Skin epidermis (tissue), 12 donors: ENCODE results near the gene ATP2B2.

Experiments
- H3K27ac ChIP-seq, 21 experiments: fragments of 200-600 bp; sonication (generic) in 11 of 21; one replicate each; pipeline ENCODE4 v1.5.0; 2020; ENCODE audit warnings: mild to moderate bottlenecking in 3 of 21, inconsistent platforms in 2 of 21, moderate library complexity in 2 of 21
- H3K4me3 ChIP-seq, 7 experiments: fragments of 200-600 bp; sonication (generic) in 2 of 7; one replicate each; pipeline ENCODE4 v1.5.0; 2020; ENCODE audit warnings: inconsistent platforms in 2 of 7, mild to moderate bottlenecking in 2 of 7, moderate library complexity in 1 of 7

ATP2B2 gene

GRCh38 chr3:10330319-10330718 lies 175.1 kb downstream of the ATP2B2 start:
- no peak overlapping the region for H3K4me3 ChIP-seq
- no peak overlapping the region for H3K27ac ChIP-seq

GRCh38 chr3:10329495-10330015 lies 175.8 kb downstream of the ATP2B2 start:
- Histone ChIP-seq H3K4me3 (no peak overlapping the region), H3K27ac (no peak overlapping the region)

GRCh38 chr3:10328460-10329071 lies 176.8 kb downstream of the ATP2B2 start:
- Histone ChIP-seq H3K4me3 (no peak overlapping the region), H3K27ac (no peak overlapping the region)

GRCh38 chr3:10327592-10327991 lies 177.8 kb downstream of the ATP2B2 start:
- H3K4me3 ChIP-seq = no peak overlapping the region
- no peak overlapping the region for H3K27ac ChIP-seq

- Histone ChIP-seq H3K4me3 (no peak overlapping the region), H3K27ac (no peak overlapping the region)
Observed at GRCh38 chr3:10322352-10322710, 183.1 kb downstream of the ATP2B2 start.

GRCh38 chr3:10321630-10322351 lies 183.6 kb downstream of the ATP2B2 start:
- Histone ChIP-seq H3K27ac (peak overlapping the region in 6 of 21 experiments; percentile 87 to 99 (median 94)), H3K4me3 (peak overlapping the region in 2 of 7 experiments; percentile 49 to 93)

- H3K4me3 ChIP-seq = peak overlapping the region; percentile 49 to 99 (median 93)
- H3K27ac ChIP-seq = peak overlapping the region in 20 of 21 experiments; percentile 77 to 99 (median 94)
Observed at GRCh38 chr3:10320320-10320677, 185.1 kb downstream of the ATP2B2 start.

GRCh38 chr3:10319804-10320203 lies 185.6 kb downstream of the ATP2B2 start:
- Histone ChIP-seq H3K27ac (peak overlapping the region in 15 of 21 experiments; percentile 87 to 99 (median 95)), H3K4me3 (peak overlapping the region; percentile 49 to 99 (median 93))

- H3K4me3 ChIP-seq = peak overlapping the region in 1 of 7 experiments; percentile 93
- no peak overlapping the region for H3K27ac ChIP-seq
Observed at GRCh38 chr3:10319251-10319650, 186.1 kb downstream of the ATP2B2 start.

GRCh38 chr3:10317961-10318350 lies 187.4 kb downstream of the ATP2B2 start:
- Histone ChIP-seq H3K27ac (no peak overlapping the region), H3K4me3 (no peak overlapping the region)

- Histone ChIP-seq H3K27ac (no peak overlapping the region), H3K4me3 (no peak overlapping the region)
Observed at GRCh38 chr3:10317311-10317960, 187.9 kb downstream of the ATP2B2 start.

- Histone ChIP-seq H3K27ac (no peak overlapping the region), H3K4me3 (no peak overlapping the region)
Observed at GRCh38 chr3:10315771-10316344, 189.5 kb downstream of the ATP2B2 start.

- Histone ChIP-seq H3K4me3 (no peak overlapping the region), H3K27ac (no peak overlapping the region)
Observed at GRCh38 chr3:10315101-10315500, 190.3 kb downstream of the ATP2B2 start.

GRCh38 chr3:10312861-10313260 lies 192.5 kb downstream of the ATP2B2 start:
- H3K4me3 ChIP-seq = no peak overlapping the region
- H3K27ac ChIP-seq = no peak overlapping the region

GRCh38 chr3:10312391-10312790 lies 193.0 kb downstream of the ATP2B2 start:
- Histone ChIP-seq H3K27ac (no peak overlapping the region), H3K4me3 (no peak overlapping the region)

GRCh38 chr3:10311710-10312109 lies 193.7 kb downstream of the ATP2B2 start:
- Histone ChIP-seq H3K4me3 (no peak overlapping the region), H3K27ac (no peak overlapping the region)

GRCh38 chr3:10310578-10310977 lies 194.8 kb downstream of the ATP2B2 start:
- Histone ChIP-seq H3K4me3 (no peak overlapping the region), H3K27ac (no peak overlapping the region)

- no peak overlapping the region for H3K27ac ChIP-seq
- no peak overlapping the region for H3K4me3 ChIP-seq
Observed at GRCh38 chr3:10309736-10310135, 195.7 kb downstream of the ATP2B2 start.

- Histone ChIP-seq H3K4me3 (no peak overlapping the region), H3K27ac (no peak overlapping the region)
Observed at GRCh38 chr3:10308678-10309077, 196.7 kb downstream of the ATP2B2 start.

- Histone ChIP-seq H3K27ac (no peak overlapping the region), H3K4me3 (no peak overlapping the region)
Observed at GRCh38 chr3:10306156-10306555, 199.2 kb downstream of the ATP2B2 start.
